MCF 10A (cell line): ENCODE measurements around the gene GEN1. TPM values are rescaled to one million over a fixed set of nuclear protein-coding genes. Genes with fewer than 3 reads are reported as not detected.

ENCODE experiments used
- BruUV-seq: library from RNA; stranded (reverse); fragments of 400-500 nt; replicated peaks from 2 replicates; lab custom pipeline; 2021; lab: Mats Ljungman, UMichigan
- CTCF ChIA-PET: fragments of 300-600 bp; sonication (Branson Sonifier 250); formaldehyde crosslinking; extraction: SDS; loops from one replicate; lab custom pipeline; 2021; ENCODE audit warnings: antibody characterized with exemption, inconsistent platforms; lab: Yijun Ruan, JAX
- POLR2A ChIA-PET: fragments of 300-600, 350-650 bp; sonication (Branson Sonifier 250); formaldehyde crosslinking; extraction: SDS; loops from one replicate; lab custom pipeline; 2020; ENCODE audit warnings: antibody characterized with exemption, inconsistent platforms; lab: Yijun Ruan, JAX
- DNase-seq: peaks from one replicate; pipeline ENCODE4 v3.0.0-alpha.2; 2018; ENCODE audit not compliant: unreplicated experiment
- H3K27ac Mint-ChIP-seq: one replicate; pipeline ENCODE4 v1.8.0; 2022; ENCODE audit warnings: mild to moderate bottlenecking, low read depth, mixed read lengths; ENCODE audit not compliant: unreplicated experiment
- H3K27me3 Mint-ChIP-seq: one replicate; pipeline ENCODE4 v1.8.0; 2022; ENCODE audit warnings: mixed read lengths; ENCODE audit not compliant: insufficient read depth, unreplicated experiment
- H3K36me3 Mint-ChIP-seq: one replicate; pipeline ENCODE4 v1.8.0; 2022; ENCODE audit warnings: mild to moderate bottlenecking, moderate library complexity, mixed read lengths; ENCODE audit not compliant: insufficient read depth, unreplicated experiment
- H3K4me1 Mint-ChIP-seq: one replicate; pipeline ENCODE4 v1.8.0; 2022; ENCODE audit warnings: mixed read lengths; ENCODE audit not compliant: insufficient read depth, unreplicated experiment
- H3K4me3 Mint-ChIP-seq: one replicate; pipeline ENCODE4 v1.8.0; 2022; ENCODE audit warnings: mild to moderate bottlenecking, moderate library complexity, mixed read lengths; ENCODE audit not compliant: unreplicated experiment
- H3K9me3 Mint-ChIP-seq: one replicate; pipeline ENCODE4 v1.8.0; 2022; ENCODE audit warnings: mixed read lengths; ENCODE audit not compliant: unreplicated experiment
- CTCF ChIP-seq: fragments of 200-600 bp; IDR thresholded peaks from one replicate; pipeline ENCODE4 v1.8.0; 2022; ENCODE audit warnings: antibody characterized with exemption, mild to moderate bottlenecking; ENCODE audit not compliant: unreplicated experiment
- intact Hi-C: fragments of 100-400 bp; cut with micrococcal nuclease; formaldehyde crosslinking; loops from 2 replicates; pipeline ENCODE4 v1.14.1; 2022
- total RNA-seq: library from RNA; stranded (reverse); gene quantifications from 2 replicates; pipeline ENCODE4 v1.2.3, GENCODE V29; 2022

Gene GEN1
- total RNA-seq, 1 experiment from 2014 or later, result 19.8 TPM

GRCh38 chr2:17798338-17798737, 44.4 kb downstream of the GEN1 start:
- no peak for DNase-seq
- no peaks in the 10 kb centered on the region for H3K36me3 Mint-ChIP-seq
- no peak overlapping the region for H3K27ac Mint-ChIP-seq
- H3K4me1 Mint-ChIP-seq, result no peaks in the 10 kb centered on the region
- POLR2A ChIA-PET, result interaction anchor here (0.7 to 4.0 kb wide), 2 partner anchors 14 to 31 kb away, joined by 3 to 10 read pairs; no protein-coding TSS in a partner anchor
- BruUV-seq, result no TSS peak
- no peak for TF ChIP-seq CTCF
- H3K4me3 Mint-ChIP-seq, result no peak overlapping the region
- H3K27me3 Mint-ChIP-seq, result no peaks in the 10 kb centered on the region
- H3K9me3 Mint-ChIP-seq, result no peaks in the 10 kb centered on the region
- intact Hi-C loops, result no loop called here
- CTCF ChIA-PET, result no interaction called here

DNA sequence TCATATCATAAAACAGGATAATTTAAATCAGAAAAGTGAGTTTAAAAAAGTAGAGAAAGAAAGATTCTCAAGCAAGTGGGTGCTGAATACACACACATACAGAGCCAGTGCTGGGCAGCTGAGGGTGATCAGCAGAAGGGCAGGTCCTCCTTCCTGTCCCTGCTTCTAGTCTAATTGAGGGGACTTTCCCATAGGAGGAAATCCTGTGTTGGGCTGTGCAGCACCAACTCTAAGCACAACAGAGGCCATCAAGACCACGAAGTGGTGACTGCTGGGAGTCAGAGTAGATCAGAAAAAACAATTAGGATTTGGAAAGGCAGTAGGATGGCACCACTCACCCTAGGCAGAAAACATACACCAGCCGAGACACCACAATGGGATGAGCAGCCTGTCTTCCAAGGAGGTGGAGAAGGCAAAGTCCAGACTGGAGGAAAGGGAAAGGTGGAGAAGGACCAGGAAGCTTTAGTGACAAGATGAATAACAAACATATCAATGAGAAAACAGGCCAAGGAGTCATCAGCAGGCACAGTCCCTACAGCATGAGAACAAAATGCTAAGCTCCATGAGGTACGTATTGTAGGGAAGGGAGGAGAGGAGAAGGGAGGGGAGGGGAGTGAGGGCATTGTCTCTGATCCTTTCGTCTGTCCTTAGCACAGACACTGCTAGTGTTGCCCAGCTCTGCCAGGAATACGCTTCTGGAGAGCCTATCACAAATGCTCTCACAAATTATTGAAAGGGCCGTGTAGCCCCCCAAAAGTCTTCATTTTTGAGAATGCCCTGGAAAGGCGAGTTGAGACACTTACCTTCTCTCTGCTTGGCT, 45.6 kb downstream of the GEN1 start:
- no peak overlapping the region for H3K4me3 Mint-ChIP-seq
- no peaks in the 10 kb centered on the region for H3K36me3 Mint-ChIP-seq
- H3K27me3 Mint-ChIP-seq, result no peaks in the 10 kb centered on the region
- BruUV-seq, result no TSS peak
- no peaks in the 10 kb centered on the region for H3K9me3 Mint-ChIP-seq
- CTCF ChIA-PET, result interaction anchor here (0.6 to 1.2 kb wide), 3 partner anchors 13 to 45 kb away, joined by 3 read pairs; partner anchors contain the start of gene GEN1
- POLR2A ChIA-PET, result interaction anchor here (4.0 kb wide), 1 partner anchor 13 kb away, joined by 10 read pairs; no protein-coding TSS in a partner anchor
- intact Hi-C loops, result no loop called here
- no peak for TF ChIP-seq CTCF
- no peak for DNase-seq
- H3K4me1 Mint-ChIP-seq, result no peaks in the 10 kb centered on the region
- no peak overlapping the region for H3K27ac Mint-ChIP-seq

- BruUV-seq, result no TSS peak
- Mint-ChIP-seq H3K27ac (no peak overlapping the region), H3K9me3 (no peaks in the 10 kb centered on the region), H3K4me1 (no peaks in the 10 kb centered on the region), H3K4me3 (no peak overlapping the region), H3K27me3 (no peaks in the 10 kb centered on the region), H3K36me3 (no peaks in the 10 kb centered on the region)
- CTCF ChIA-PET, result interaction anchor here (0.6 to 1.2 kb wide), 4 partner anchors 14 to 91 kb away, joined by 3 read pairs; partner anchors contain the start of gene GEN1
- no peak for DNase-seq
- POLR2A ChIA-PET, result interaction anchor here (4.0 kb wide), 1 partner anchor 12 kb away, joined by 10 read pairs; no protein-coding TSS in a partner anchor
- intact Hi-C loops, result no loop called here
- no peak for TF ChIP-seq CTCF
Measured at GRCh38 chr2:17800219-17800618, 46.3 kb downstream of the GEN1 start.

- ChIA-PET POLR2A (interaction anchor here (0.6 to 4.0 kb wide), 3 partner anchors 12 to 15 kb away, joined by 3 to 10 read pairs (median 3); partner anchors contain the start of gene MSGN1), CTCF (interaction anchor here (0.6 to 0.9 kb wide), 2 partner anchors 15 to 92 kb away, joined by 3 read pairs; no protein-coding TSS in a partner anchor)
- Mint-ChIP-seq H3K4me1 (no peaks in the 10 kb centered on the region), H3K9me3 (no peaks in the 10 kb centered on the region), H3K27me3 (no peaks in the 10 kb centered on the region), H3K27ac (no peak overlapping the region), H3K36me3 (no peaks in the 10 kb centered on the region), H3K4me3 (no peak overlapping the region)
- intact Hi-C loops, result no loop called here
- TF ChIP-seq CTCF, result no peak
- DNase-seq, result no peak
- no TSS peak for BruUV-seq
Measured at GRCh38 chr2:17800693-17801458, 46.9 kb downstream of the GEN1 start.
